Ectodermal cell (in vitro differentiated cells): ENCODE measurements around the gene LZTFL1.

Source experiments
- H3K27ac ChIP-seq: 2 replicates; pipeline ENCODE4 v1.7.0; 2013; ENCODE audit warnings: mild to moderate bottlenecking, low read depth, low read length; ENCODE audit not compliant: insufficient read depth, poor library complexity, severe bottlenecking
- H3K27me3 ChIP-seq: 2 replicates; pipeline ENCODE4 v1.7.0; 2013; ENCODE audit warnings: mild to moderate bottlenecking, low read length; ENCODE audit not compliant: insufficient read depth, control insufficient read depth, poor library complexity, severe bottlenecking
- H3K36me3 ChIP-seq: one replicate; pipeline ENCODE4 v1.7.0; 2013; ENCODE audit warnings: low read length; ENCODE audit not compliant: control insufficient read depth, insufficient read depth
- H3K4me1 ChIP-seq: one replicate; pipeline ENCODE4 v1.7.0; 2013; ENCODE audit warnings: low read length; ENCODE audit not compliant: control insufficient read depth, insufficient read depth
- H3K4me3 ChIP-seq: 2 replicates; pipeline ENCODE4 v1.7.0; 2013; ENCODE audit warnings: low read depth, low read length, control low read depth; ENCODE audit not compliant: insufficient read depth
- H3K9me3 ChIP-seq: 2 replicates; pipeline ENCODE4 v1.7.0; 2013; ENCODE audit warnings: mild to moderate bottlenecking, low read length, moderate library complexity; ENCODE audit not compliant: control insufficient read depth
- WGBS, 2 experiments: methylation state at CpG; one replicate each; pipeline ENCODE4 v1.1.7; 2013; ENCODE audit warnings: missing lambda C conversion rate in 2 of 2; 5-methylcytosine and 5-hydroxymethylcytosine counted together

The LZTFL1 gene

DNA sequence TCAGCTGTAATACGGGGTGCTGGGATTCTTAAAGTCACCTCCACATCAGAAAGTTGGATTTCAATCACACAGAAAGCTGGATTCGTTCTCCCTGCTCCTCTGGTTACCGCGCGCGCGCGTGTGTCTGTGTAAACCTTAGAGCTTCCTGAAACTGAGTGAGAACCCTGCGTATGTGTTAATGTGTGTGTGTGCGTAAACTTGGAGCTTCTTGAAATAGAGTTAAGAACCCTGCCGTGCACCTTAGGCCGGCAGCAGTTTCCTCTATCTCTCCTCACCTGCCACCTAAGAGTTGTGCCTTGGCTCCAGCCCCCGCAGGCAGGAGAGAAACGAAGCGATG lies 531 bp downstream of the LZTFL1 start:
- 11 to 12% methylated on average over 15 of the region's 15 CpGs for WGBS, 2 experiments

DNA sequence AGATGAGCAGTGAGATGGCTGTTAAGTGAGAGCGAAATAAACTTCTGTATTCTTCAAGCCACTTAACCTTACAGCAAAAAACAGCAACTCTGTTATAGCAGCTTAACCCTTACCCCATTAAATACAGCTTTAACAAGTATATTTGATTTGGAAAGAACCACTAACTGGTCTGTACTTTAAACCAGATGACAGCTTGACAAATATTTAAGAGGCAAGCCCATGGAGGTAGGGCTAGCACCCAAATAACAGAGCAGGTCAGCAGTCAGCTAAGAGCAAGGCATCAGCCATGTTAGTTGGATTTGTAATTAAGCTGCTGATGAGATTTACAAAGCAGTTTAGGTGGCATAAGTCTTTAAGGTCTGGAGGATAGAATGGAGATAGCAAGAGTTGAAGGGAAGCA lies 3.5 kb downstream of the LZTFL1 start:
- Histone ChIP-seq H3K9me3 (no peaks in the 10 kb centered on the region), H3K27ac (no peak overlapping the region), H3K4me1 (no peaks in the 10 kb centered on the region), H3K27me3 (peaks cover 16% of the 10 kb centered on the region), H3K36me3 (no peaks in the 10 kb centered on the region), H3K4me3 (no peak overlapping the region)
- WGBS, 2 experiments: 88 to 100% methylated on average over 1 of the region's 1 CpG

More for the DNA sequence above, 531 bp downstream of the LZTFL1 start:
- Histone ChIP-seq H3K27me3 (peaks cover 42% of the 10 kb centered on the region), H3K4me3 (peak overlapping the region; percentile 90), H3K27ac (peak overlapping the region; percentile 64), H3K9me3 (no peaks in the 10 kb centered on the region), H3K4me1 (no peaks in the 10 kb centered on the region), H3K36me3 (no peaks in the 10 kb centered on the region)

DNA sequence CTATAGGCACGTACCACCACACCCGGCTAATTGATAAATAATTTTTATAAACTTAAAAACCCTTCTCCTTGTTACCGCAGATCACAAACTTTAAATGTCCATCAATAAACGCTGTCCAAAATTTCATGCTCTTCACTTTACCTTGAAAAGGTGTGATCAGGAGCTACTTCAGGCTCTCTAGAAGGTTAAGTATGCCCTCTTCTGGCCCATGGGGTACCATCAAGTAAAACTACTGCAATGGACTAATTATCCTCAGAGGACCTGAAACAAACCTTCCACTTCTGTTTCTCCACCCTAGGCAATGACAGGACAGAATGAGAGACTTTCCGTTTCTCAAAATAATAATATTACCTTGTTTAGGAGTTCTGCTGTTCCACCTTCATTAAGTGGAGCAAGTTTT lies 9.2 kb downstream of the LZTFL1 start:
- H3K36me3 ChIP-seq: peaks cover 8% of the 10 kb centered on the region
- H3K27ac ChIP-seq: no peak overlapping the region
- no peaks in the 10 kb centered on the region for H3K4me1 ChIP-seq
- 94% methylated on average over 5 of the region's 5 CpGs for WGBS, 2 experiments
- H3K27me3 ChIP-seq: no peaks in the 10 kb centered on the region
- H3K4me3 ChIP-seq: no peak overlapping the region
- no peaks in the 10 kb centered on the region for H3K9me3 ChIP-seq

DNA sequence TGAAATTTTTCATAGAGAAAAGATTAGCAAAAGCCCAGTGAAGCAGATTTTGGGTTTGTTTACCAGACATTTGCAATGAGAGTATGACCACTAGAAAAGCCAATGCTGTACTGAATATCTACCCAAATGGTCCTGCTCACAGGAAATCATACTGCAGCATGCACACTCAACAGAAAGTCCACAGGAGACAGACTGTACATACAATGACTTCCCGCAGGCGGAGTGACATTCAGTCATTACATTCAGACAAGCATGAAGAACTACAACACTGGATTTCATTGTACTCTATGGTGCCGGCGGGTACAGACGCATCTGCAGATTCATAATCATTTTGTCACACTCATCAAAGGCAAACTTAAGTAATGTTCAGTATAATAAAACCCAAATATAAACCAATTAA lies 11.8 kb downstream of the LZTFL1 start:
- WGBS, 2 experiments: 94 to 98% methylated on average over 5 of the region's 5 CpGs

DNA sequence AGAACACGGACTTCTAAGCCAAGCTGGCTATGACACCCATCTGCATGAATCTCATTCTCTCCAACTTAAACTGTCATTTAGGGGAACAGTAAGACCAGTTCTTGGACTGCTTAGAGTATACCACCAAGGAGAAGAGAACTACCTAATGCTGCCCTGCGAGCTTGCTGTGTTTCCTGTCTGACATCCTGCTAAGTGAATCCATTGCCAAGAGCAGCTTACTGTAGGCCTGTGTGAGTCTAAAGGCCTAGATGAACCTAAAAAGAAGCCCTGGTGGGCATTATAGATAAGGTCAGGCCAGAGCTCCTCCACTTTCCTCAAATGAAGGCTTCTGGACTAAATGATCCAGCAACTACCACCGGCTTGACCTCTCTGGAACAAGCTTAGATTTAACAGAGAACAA lies 15.0 kb downstream of the LZTFL1 start:
- Histone ChIP-seq H3K36me3 (peaks cover 8% of the 10 kb centered on the region), H3K9me3 (no peaks in the 10 kb centered on the region), H3K4me3 (no peak overlapping the region), H3K27ac (no peak overlapping the region), H3K4me1 (no peaks in the 10 kb centered on the region), H3K27me3 (no peaks in the 10 kb centered on the region)
- WGBS, 2 experiments: 91 to 93% methylated on average over 3 of the region's 3 CpGs

More for the DNA sequence above, 11.8 kb downstream of the LZTFL1 start:
- Histone ChIP-seq H3K4me1 (no peaks in the 10 kb centered on the region), H3K36me3 (peaks cover 8% of the 10 kb centered on the region), H3K9me3 (no peaks in the 10 kb centered on the region), H3K4me3 (no peak overlapping the region), H3K27me3 (no peaks in the 10 kb centered on the region), H3K27ac (no peak overlapping the region)

DNA sequence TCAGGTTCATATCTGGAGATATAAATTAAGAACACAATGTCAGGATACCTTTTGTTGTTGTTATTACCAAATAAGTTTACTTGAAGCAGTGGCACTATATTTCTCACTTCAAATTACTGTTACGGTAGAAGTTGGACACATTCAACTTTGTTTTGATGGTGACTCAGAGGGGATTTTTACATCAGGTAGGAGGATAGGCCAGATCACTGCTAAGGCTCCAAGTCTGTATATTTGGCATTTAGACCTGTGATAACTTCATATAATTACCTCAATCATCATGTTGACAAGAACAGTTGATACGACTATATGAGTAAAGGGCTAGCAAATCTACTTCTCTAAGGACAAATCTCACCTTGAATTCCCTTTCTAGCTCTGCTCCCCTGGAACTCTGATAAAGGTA lies 15.6 kb downstream of the LZTFL1 start:
- no peak overlapping the region for H3K4me3 ChIP-seq
- H3K27me3 ChIP-seq: no peaks in the 10 kb centered on the region
- H3K4me1 ChIP-seq: no peaks in the 10 kb centered on the region
- no peak overlapping the region for H3K27ac ChIP-seq
- 95 to 99% methylated on average over 2 of the region's 2 CpGs for WGBS, 2 experiments
- H3K9me3 ChIP-seq: no peaks in the 10 kb centered on the region
- peaks cover 8% of the 10 kb centered on the region for H3K36me3 ChIP-seq

DNA sequence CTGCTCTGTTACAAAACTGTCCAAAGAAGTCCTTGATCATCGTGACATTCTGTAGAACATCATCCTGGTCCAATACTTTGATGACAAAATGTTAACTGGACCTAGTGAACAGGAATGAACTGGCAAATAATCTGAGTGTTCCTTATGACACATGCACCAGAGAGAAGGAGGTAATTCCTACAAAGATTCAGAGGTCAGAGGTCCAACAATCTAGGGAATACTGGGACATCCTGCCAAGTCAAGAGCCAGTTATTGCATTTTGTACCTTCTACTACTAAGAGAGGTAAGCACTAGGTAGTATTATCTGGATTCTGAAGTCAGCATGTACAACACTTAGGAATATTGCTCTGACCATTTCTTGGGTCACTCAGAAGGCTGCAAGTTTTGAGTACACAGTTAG lies 20.8 kb downstream of the LZTFL1 start:
- no peaks in the 10 kb centered on the region for H3K9me3 ChIP-seq
- H3K4me3 ChIP-seq: no peak overlapping the region
- H3K4me1 ChIP-seq: no peaks in the 10 kb centered on the region
- H3K27ac ChIP-seq: no peak overlapping the region
- H3K27me3 ChIP-seq: no peaks in the 10 kb centered on the region
- no peaks in the 10 kb centered on the region for H3K36me3 ChIP-seq
- WGBS, 2 experiments: 95% methylated on average over 1 of the region's 1 CpG

DNA sequence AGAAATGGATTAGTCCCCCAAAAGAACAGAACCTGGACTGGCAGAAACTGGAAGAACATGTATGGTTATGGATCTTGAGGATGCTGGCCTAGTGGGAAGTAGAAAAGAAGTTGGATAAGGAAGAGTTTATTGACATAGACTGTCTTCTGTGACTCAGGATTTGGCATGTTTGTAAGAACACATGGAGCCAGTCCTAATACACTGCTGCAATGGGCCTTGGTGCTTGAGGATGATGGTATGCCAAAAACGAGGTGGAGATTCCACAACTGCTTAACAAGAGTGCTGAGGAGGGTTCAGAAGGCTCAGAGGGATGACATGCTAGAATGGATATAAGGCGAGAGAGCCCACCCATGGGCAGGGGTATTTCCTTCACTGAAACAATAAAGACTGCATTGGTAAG lies 22.4 kb downstream of the LZTFL1 start:
- Histone ChIP-seq H3K4me3 (no peak overlapping the region), H3K9me3 (no peaks in the 10 kb centered on the region), H3K4me1 (no peaks in the 10 kb centered on the region), H3K27ac (no peak overlapping the region), H3K36me3 (no peaks in the 10 kb centered on the region), H3K27me3 (no peaks in the 10 kb centered on the region)
- 85 to 90% methylated on average over 2 of the region's 2 CpGs for WGBS, 2 experiments

DNA sequence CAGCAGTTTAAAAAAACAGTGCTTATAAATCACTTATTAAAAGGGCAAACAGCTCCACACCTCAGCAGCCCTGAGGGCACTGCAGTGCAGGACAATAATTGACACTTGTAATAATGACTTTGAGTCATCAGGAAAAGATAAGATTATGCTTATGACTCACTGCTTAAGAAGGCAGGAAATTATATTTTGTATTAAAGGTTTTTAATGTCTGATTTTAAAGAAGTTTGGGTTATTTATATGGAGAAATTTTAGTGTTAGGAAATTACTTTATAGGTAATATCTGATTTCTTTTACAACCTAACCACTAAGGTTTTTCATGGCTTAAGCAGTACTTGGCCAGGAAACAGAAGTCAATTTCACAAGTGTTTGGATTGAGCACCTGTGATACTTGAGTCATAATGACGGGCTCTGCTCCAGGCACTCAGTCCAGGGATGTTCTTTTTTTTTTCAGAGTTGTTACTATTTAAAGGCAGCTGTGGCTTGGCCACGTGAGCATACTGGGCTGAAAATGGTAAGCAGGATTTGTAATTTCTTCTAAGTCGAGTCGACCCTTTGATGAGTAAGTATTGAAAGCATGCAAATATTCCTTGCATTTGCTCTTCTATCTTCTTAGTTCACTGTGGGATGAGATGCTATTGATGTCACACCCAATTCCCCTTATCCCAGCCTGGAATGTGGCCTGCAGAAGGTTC lies 23.9 kb downstream of the LZTFL1 start:
- H3K27ac ChIP-seq: no peak overlapping the region
- no peaks in the 10 kb centered on the region for H3K4me1 ChIP-seq
- no peaks in the 10 kb centered on the region for H3K36me3 ChIP-seq
- no peaks in the 10 kb centered on the region for H3K27me3 ChIP-seq
- H3K9me3 ChIP-seq: no peaks in the 10 kb centered on the region
- H3K4me3 ChIP-seq: no peak overlapping the region
- WGBS, 2 experiments: 89 to 93% methylated on average over 4 of the region's 4 CpGs

DNA sequence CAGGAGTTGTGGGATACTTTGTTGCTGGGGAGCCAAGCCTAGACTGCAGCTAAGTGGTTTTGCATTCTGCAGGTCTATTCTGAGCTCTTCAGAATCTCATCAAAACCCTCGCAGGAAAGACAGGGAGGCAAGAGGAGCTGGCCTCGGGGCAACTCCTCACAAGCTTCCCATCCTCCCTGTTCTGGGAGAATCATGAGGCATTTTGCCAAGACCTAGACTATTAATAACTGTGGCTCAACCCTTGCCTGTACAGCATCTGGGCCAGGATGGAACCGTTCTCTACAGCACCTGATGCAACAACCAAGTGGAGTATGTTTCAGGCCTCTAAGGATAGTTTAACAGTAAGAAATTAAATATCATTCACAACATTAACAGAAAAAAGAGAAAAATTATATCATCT lies 25.4 kb downstream of the LZTFL1 start:
- no peaks in the 10 kb centered on the region for H3K9me3 ChIP-seq
- no peak overlapping the region for H3K4me3 ChIP-seq
- no peaks in the 10 kb centered on the region for H3K36me3 ChIP-seq
- 90 to 91% methylated on average over 3 of the region's 3 CpGs for WGBS, 2 experiments
- H3K27ac ChIP-seq: no peak overlapping the region
- no peaks in the 10 kb centered on the region for H3K4me1 ChIP-seq
- H3K27me3 ChIP-seq: no peaks in the 10 kb centered on the region

DNA sequence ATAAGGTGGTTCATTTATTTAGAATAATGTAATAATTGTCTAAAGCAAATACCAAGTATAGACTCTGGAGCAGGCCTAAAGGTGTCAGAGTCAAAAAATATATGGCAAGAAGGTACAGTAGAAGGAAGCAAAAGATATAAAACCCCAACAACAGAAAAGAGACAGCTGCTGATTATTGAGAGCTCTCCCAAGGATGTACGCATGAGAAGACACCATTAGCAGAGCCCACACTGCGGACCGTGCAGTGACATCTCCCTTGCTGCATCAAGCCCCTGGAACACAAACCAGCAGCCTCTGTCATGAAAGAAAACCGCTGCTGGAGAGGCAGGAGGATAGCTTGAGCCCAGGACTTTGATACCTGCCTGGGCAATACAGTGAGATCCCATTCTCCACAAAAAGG lies 27.6 kb downstream of the LZTFL1 start:
- Histone ChIP-seq H3K9me3 (no peaks in the 10 kb centered on the region), H3K4me1 (no peaks in the 10 kb centered on the region), H3K27me3 (no peaks in the 10 kb centered on the region), H3K36me3 (no peaks in the 10 kb centered on the region), H3K4me3 (no peak overlapping the region), H3K27ac (no peak overlapping the region)
- 90 to 94% methylated on average over 4 of the region's 4 CpGs for WGBS, 2 experiments
